H1 (cell line): Measurements from ENCODE around the gene MKNK2. TPM values are rescaled to one million over a fixed set of nuclear protein-coding genes. Genes with fewer than 3 reads are reported as not detected.

ENCODE experiments used
- CTCF ChIA-PET: fragments of 300-600 bp; sonication (Branson Sonifier 250); formaldehyde crosslinking; loops from one replicate; lab custom pipeline; 2021; ENCODE audit not compliant: partially characterized antibody; lab: Charles Lee
- POLR2A ChIA-PET: fragments of 300-600 bp; sonication (Branson Sonifier 250); formaldehyde crosslinking; loops from one replicate; lab custom pipeline; 2021; ENCODE audit warnings: inconsistent platforms; ENCODE audit not compliant: partially characterized antibody; lab: Charles Lee
- DNase-seq, 2 experiments: peaks; one replicate each; pipeline versions ENCODE4 v3.0.0 to v3.0.0-alpha.2; 2010 to 2022; ENCODE audit warnings: low spot score in 2 of 2, low read depth in 1 of 2, mixed read lengths in 1 of 2
- FAIRE-seq: peaks from 2 replicates; lab custom pipeline; 2011; peaks lifted over from hg19 to GRCh38; lab: Jason Lieb, UNC
- H2AFZ ChIP-seq: 2 replicates; pipeline ENCODE4 v1.8.1; 2012; ENCODE audit warnings: low read length, inconsistent platforms
- H2AK5ac ChIP-seq: 2 replicates; pipeline ENCODE4 v1.6.1; 2013; ENCODE audit warnings: low read depth, low read length
- H2BK120ac ChIP-seq: replicated peaks from 2 replicates; pipeline ENCODE3; 2013; ENCODE audit warnings: low read depth, low read length, inconsistent platforms
- H2BK12ac ChIP-seq: 2 replicates; pipeline ENCODE4 v1.6.1; 2013; ENCODE audit warnings: low read depth, low read length
- H2BK15ac ChIP-seq: 2 replicates; pipeline ENCODE4 v1.6.1; 2013; ENCODE audit warnings: low read length
- H2BK20ac ChIP-seq: 2 replicates; pipeline ENCODE4 v1.6.1; 2013; ENCODE audit warnings: low read length
- H2BK5ac ChIP-seq: 2 replicates; pipeline ENCODE4 v1.6.1; 2013; ENCODE audit warnings: low read depth, low read length
- H3K14ac ChIP-seq: 2 replicates; pipeline ENCODE4 v1.6.1; 2013; ENCODE audit warnings: inconsistent platforms; ENCODE audit not compliant: insufficient read length
- H3K18ac ChIP-seq: 2 replicates; pipeline ENCODE4 v1.6.1; 2013; ENCODE audit warnings: low read length; ENCODE audit errors: extremely low read depth
- H3K23ac ChIP-seq: 2 replicates; pipeline ENCODE4 v1.6.1; 2013; ENCODE audit warnings: inconsistent platforms; ENCODE audit not compliant: insufficient read length
- H3K23me2 ChIP-seq: 2 replicates; pipeline ENCODE4 v1.6.1; 2013; ENCODE audit warnings: low read depth, low read length
- H3K27ac ChIP-seq: 2 replicates; pipeline ENCODE4 v1.6.1; 2011; ENCODE audit warnings: low read depth, low read length, inconsistent platforms
- H3K27me3 ChIP-seq, 4 experiments: replicated peaks in 1 of 4; 1 replicate in 1 of 4; 2 replicates in 3 of 4; pipeline versions ENCODE4 v1.6.1 to v1.8.1; 2011 to 2013; ENCODE audit warnings: low read length in 3 of 4, mild to moderate bottlenecking in 3 of 4, inconsistent platforms in 2 of 4, mixed read lengths in 2 of 4, moderate library complexity in 1 of 4; ENCODE audit not compliant: control insufficient read depth in 3 of 4, insufficient read depth in 3 of 4; ENCODE audit errors: extremely low read depth in 1 of 4
- H3K36me3 ChIP-seq, 4 experiments: 2 replicates each; pipeline versions ENCODE4 v1.6.1 to v1.8.1; 2011 to 2013; ENCODE audit warnings: mild to moderate bottlenecking in 4 of 4, low read length in 3 of 4, moderate library complexity in 2 of 4, control low read depth in 1 of 4, inconsistent platforms in 1 of 4; ENCODE audit not compliant: insufficient read depth in 4 of 4, control insufficient read depth in 2 of 4
- H3K4ac ChIP-seq: replicated peaks from 2 replicates; pipeline ENCODE3; 2013; ENCODE audit warnings: low read length, low read depth, mixed read lengths, inconsistent platforms; ENCODE audit not compliant: insufficient read length
- H3K4me1 ChIP-seq, 4 experiments: replicated peaks in 1 of 4; 1 replicate in 1 of 4; 2 replicates in 3 of 4; pipeline versions ENCODE4 v1.6.1 to v1.8.1; 2011 to 2013; ENCODE audit warnings: low read length in 3 of 4, inconsistent platforms in 2 of 4, mixed read lengths in 1 of 4; ENCODE audit not compliant: insufficient read depth in 4 of 4, control insufficient read depth in 3 of 4
- H3K4me2 ChIP-seq, 2 experiments: 2 replicates each; pipeline versions ENCODE4 v1.6.1 to v1.8.1; 2011 to 2013; ENCODE audit warnings: low read depth in 2 of 2, low read length in 2 of 2, control low read depth in 1 of 2, inconsistent platforms in 1 of 2, mild to moderate bottlenecking in 1 of 2; ENCODE audit not compliant: insufficient read depth in 1 of 2
- H3K4me3 ChIP-seq, 4 experiments: fragments of 200-600, 300-600 bp in 1 of 4; sonication (generic), shearing (Covaris generic), sonication (Bioruptor Twin) in 1 of 4; 2 replicates each; pipeline versions ENCODE4 v1.5.1 to v1.8.1; 2011 to 2016; ENCODE audit warnings: low read length in 4 of 4, low read depth in 3 of 4, control low read depth in 2 of 4, inconsistent platforms in 2 of 4, mild to moderate bottlenecking in 2 of 4, mixed read lengths in 1 of 4, moderate library complexity in 1 of 4; ENCODE audit not compliant: insufficient read depth in 2 of 4; ENCODE audit errors: extremely low read depth in 1 of 4
- H3K56ac ChIP-seq: replicated peaks from 2 replicates; pipeline ENCODE3; 2013; ENCODE audit warnings: low read depth, mild to moderate bottlenecking, mixed read lengths, low read length, inconsistent platforms; ENCODE audit not compliant: insufficient read length
- H3K79me1 ChIP-seq: 2 replicates; pipeline ENCODE4 v1.6.1; 2013; ENCODE audit warnings: low read depth, low read length, control low read depth
- H3K79me2 ChIP-seq, 2 experiments: 2 replicates each; pipeline versions ENCODE4 v1.6.1 to v1.8.1; 2012 to 2013; ENCODE audit warnings: low read length in 2 of 2, mild to moderate bottlenecking in 2 of 2, inconsistent platforms in 1 of 2; ENCODE audit not compliant: insufficient read depth in 2 of 2, control insufficient read depth in 1 of 2
- H3K9ac ChIP-seq, 4 experiments: replicated peaks in 1 of 4; 1 replicate in 1 of 4; 2 replicates in 3 of 4; pipeline versions ENCODE4 v1.6.1 to v1.8.1; 2011 to 2013; ENCODE audit warnings: low read depth in 3 of 4, low read length in 3 of 4, control low read depth in 2 of 4, mild to moderate bottlenecking in 2 of 4, moderate library complexity in 2 of 4, inconsistent platforms in 1 of 4; ENCODE audit errors: extremely low read depth in 1 of 4
- H3K9me3 ChIP-seq, 2 experiments: 2 replicates each; pipeline versions ENCODE4 v1.6.1 to v1.8.1; 2012 to 2013; ENCODE audit warnings: mild to moderate bottlenecking in 2 of 2, moderate library complexity in 2 of 2, control low read depth in 1 of 2, inconsistent platforms in 1 of 2, low read depth in 1 of 2, low read length in 1 of 2, mixed read lengths in 1 of 2; ENCODE audit not compliant: insufficient read depth in 2 of 2
- H4K20me1 ChIP-seq, 2 experiments: replicated peaks in 1 of 2; 2 replicates each; pipeline versions ENCODE3 to v1.8.1; 2011 to 2013; ENCODE audit warnings: inconsistent platforms in 2 of 2, low read length in 2 of 2, mild to moderate bottlenecking in 1 of 2; ENCODE audit not compliant: insufficient read depth in 2 of 2, control insufficient read depth in 1 of 2
- H4K5ac ChIP-seq: 2 replicates; pipeline ENCODE4 v1.6.1; 2013; ENCODE audit warnings: low read length, low read depth, mixed read lengths, inconsistent platforms; ENCODE audit not compliant: insufficient read length
- H4K8ac ChIP-seq: 2 replicates; pipeline ENCODE4 v1.8.0; 2013; ENCODE audit warnings: mild to moderate bottlenecking, moderate library complexity, low read length, inconsistent platforms; ENCODE audit not compliant: insufficient read depth; ENCODE audit errors: extremely low read depth
- H4K91ac ChIP-seq: replicated peaks from 2 replicates; pipeline ENCODE3; 2013; ENCODE audit warnings: low read length, mixed read lengths, inconsistent platforms; ENCODE audit not compliant: insufficient read length
- EP300 ChIP-seq, 2 experiments: IDR thresholded peaks; 1 replicate in 1 of 2; 2 replicates in 1 of 2; pipeline ENCODE4 v1.6.1; 2011 to 2012; ENCODE audit warnings: low read depth in 2 of 2, low read length in 2 of 2, mild to moderate bottlenecking in 2 of 2, borderline replicate concordance in 1 of 2, inconsistent platforms in 1 of 2, moderate library complexity in 1 of 2
- FOSL1 ChIP-seq: IDR thresholded peaks from 2 replicates; pipeline ENCODE4 v1.6.1; 2011; ENCODE audit warnings: mild to moderate bottlenecking, low read depth, low read length, moderate library complexity; ENCODE audit not compliant: insufficient read depth
- JUN ChIP-seq: IDR thresholded peaks from 2 replicates; pipeline ENCODE4 v1.6.1; 2011; ENCODE audit warnings: low read depth, mild to moderate bottlenecking, improper control_type of control experiment, low read length
- POLR2A ChIP-seq, 2 experiments: IDR thresholded peaks; 1 replicate in 1 of 2; 2 replicates in 1 of 2; pipeline ENCODE4 v1.6.1; 2011; ENCODE audit warnings: low read depth in 2 of 2, low read length in 2 of 2, mild to moderate bottlenecking in 2 of 2; ENCODE audit errors: control extremely low read depth in 1 of 2
- RBBP5 ChIP-seq: IDR thresholded peaks from 2 replicates; pipeline ENCODE4 v1.7.1; 2012; ENCODE audit warnings: low read depth, mild to moderate bottlenecking, inconsistent platforms, low read length, moderate library complexity, borderline replicate concordance
- SIN3A ChIP-seq, 2 experiments: IDR thresholded peaks in 1 of 2; conservative IDR thresholded peaks in 1 of 2; 2 replicates each; pipeline ENCODE4 v1.6.1; 2011 to 2012; ENCODE audit warnings: low read length in 2 of 2, improper control_type of control experiment in 1 of 2, low read depth in 1 of 2, mild to moderate bottlenecking in 1 of 2
- TEAD4 ChIP-seq: IDR thresholded peaks from 2 replicates; pipeline ENCODE4 v1.6.1; 2012; ENCODE audit warnings: low read depth, low read length, inconsistent platforms, mixed read lengths
- WGBS, 2 experiments: shearing (Covaris generic) in 1 of 2; methylation state at CpG; one replicate each; pipeline versions ENCODE4 v1.1.6 to v1.1.7; 2013 to 2015; ENCODE audit warnings: low lambda C conversion rate in 2 of 2, mixed read lengths in 2 of 2, inconsistent platforms in 1 of 2, low coverage in 1 of 2, missing lambda C conversion rate in 1 of 2; ENCODE audit not compliant: insufficient replicate concordance in 2 of 2, insufficient coverage in 1 of 2, insufficient read length in 1 of 2; ENCODE audit errors: extremely low coverage in 1 of 2, missing lambda C conversion rate in 1 of 2; 5-methylcytosine and 5-hydroxymethylcytosine counted together
- polyA plus RNA-seq, 7 experiments: library from polyadenylated mRNA; depleted of rRNA in 3 of 7; stranded (reverse) in 5 of 7; unstranded in 2 of 7; fragments of >200 nt in 5 of 7; fragments of 200-250 nt in 2 of 7; gene quantifications; 1 replicate in 5 of 7; 2 replicates in 1 of 7; 4 replicates in 1 of 7; pipeline versions ENCODE4 v1.2.1 to v1.2.3, GENCODE V29; 2011 to 2013; ENCODE audit warnings: missing spikeins in 2 of 7, mixed read lengths in 2 of 7
- total RNA-seq: library from RNA; stranded (reverse); fragmentation: NEBNext Ultra II Directional; extraction: Animal tissue kit (Norgen Biotek cat#: 25700); gene quantifications from 2 replicates; pipeline ENCODE4 v1.2.1, GENCODE V29; 2021
- TF ChIP-seq, protein P1 (sequence below), 3 experiments: IDR thresholded peaks; 1 replicate in 2 of 3; 2 replicates in 1 of 3; pipeline versions ENCODE4 v1.5.1 to v1.6.1; 2011; ENCODE audit warnings: low read length in 3 of 3, mild to moderate bottlenecking in 3 of 3, inconsistent platforms in 2 of 3, low read depth in 1 of 3, moderate library complexity in 1 of 3; ENCODE audit not compliant: insufficient read depth in 1 of 3; ENCODE audit errors: control extremely low read depth in 1 of 3

MKNK2 gene
- total and polyA plus RNA-seq, 2 of the 8 experiments (the other 6 are each of a cell fraction or from before 2014, with no cell fraction given): 163 to 166 TPM

DNA sequence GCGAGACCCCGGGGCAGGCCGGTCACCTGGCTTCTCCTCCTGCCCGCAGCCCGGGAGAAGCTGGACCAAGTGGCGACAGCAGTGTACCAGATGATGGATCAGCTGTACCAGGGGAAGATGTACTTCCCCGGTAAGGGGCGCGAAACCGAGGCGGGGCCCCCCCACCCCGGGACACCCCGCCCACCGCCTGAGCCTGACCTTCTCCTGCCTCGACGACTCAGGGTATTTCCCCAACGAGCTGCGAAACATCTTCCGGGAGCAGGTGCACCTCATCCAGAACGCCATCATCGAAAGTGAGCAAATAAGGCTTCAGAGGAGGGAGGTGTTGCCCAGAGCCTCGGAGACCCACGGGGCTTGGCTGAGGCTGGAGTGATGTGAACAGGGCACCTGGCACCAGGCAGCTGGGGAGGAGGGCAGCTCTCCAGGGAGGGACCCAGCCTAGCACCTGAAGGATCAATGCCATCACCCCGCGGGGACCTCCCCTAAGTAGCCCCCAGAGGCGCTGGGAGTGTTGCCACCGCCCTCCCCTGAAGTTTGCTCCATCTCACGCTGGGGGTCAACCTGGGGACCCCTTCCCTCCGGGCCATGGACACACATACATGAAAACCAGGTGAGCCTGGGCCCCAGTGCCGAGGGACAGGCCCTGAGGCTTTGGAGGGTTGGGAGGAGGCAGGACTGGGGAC is 46.3 kb upstream of the MKNK2 start:
- H4K5ac ChIP-seq: no peak overlapping the region
- WGBS, 2 experiments: 72% methylated on average over 25 of the region's 30 CpGs; no CpG with 5 or more reads in 1 of the 2 experiments
- POLR2A ChIA-PET: interaction anchor here (0.6 to 1.1 kb wide), 2 partner anchors 46 to 267 kb away, joined by 3 to 4 read pairs; partner anchors contain the start of gene MKNK2
- no peak for TF ChIP-seq FOSL1
- TF ChIP-seq JUN: no peak
- no peak for TF ChIP-seq TEAD4
- TF ChIP-seq SIN3A (conservative IDR thresholded peaks at IDR 0.05 in 1 of 2, IDR thresholded peaks at IDR 0.05 in 1 of 2; ENCODE audit: low read depth in 1 of 2, low read length in 2 of 2): 0 out of 4 replicates have a peak, but pooled peaks of 1 of the 2 experiments have one; percentile 43
- no peak for TF ChIP-seq POLR2A (IDR thresholded peaks at IDR 0.05; ENCODE audit: control extremely low read depth in 1 of 2, low read depth in 2 of 2, low read length in 2 of 2)
- TF ChIP-seq, protein P1, sequence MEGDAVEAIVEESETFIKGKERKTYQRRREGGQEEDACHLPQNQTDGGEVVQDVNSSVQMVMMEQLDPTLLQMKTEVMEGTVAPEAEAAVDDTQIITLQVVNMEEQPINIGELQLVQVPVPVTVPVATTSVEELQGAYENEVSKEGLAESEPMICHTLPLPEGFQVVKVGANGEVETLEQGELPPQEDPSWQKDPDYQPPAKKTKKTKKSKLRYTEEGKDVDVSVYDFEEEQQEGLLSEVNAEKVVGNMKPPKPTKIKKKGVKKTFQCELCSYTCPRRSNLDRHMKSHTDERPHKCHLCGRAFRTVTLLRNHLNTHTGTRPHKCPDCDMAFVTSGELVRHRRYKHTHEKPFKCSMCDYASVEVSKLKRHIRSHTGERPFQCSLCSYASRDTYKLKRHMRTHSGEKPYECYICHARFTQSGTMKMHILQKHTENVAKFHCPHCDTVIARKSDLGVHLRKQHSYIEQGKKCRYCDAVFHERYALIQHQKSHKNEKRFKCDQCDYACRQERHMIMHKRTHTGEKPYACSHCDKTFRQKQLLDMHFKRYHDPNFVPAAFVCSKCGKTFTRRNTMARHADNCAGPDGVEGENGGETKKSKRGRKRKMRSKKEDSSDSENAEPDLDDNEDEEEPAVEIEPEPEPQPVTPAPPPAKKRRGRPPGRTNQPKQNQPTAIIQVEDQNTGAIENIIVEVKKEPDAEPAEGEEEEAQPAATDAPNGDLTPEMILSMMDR (IDR thresholded peaks at IDR 0.05; ENCODE audit: control extremely low read depth in 1 of 3, insufficient read depth in 1 of 3, low read depth in 1 of 3, low read length in 3 of 3): no peak
- no peak for TF ChIP-seq RBBP5
- TF ChIP-seq EP300 (IDR thresholded peaks at IDR 0.05; ENCODE audit: borderline replicate concordance in 1 of 2, low read depth in 2 of 2, low read length in 2 of 2): no peak

More for the DNA sequence above, 46.3 kb upstream of the MKNK2 start:
- Histone ChIP-seq H2AFZ (0 out of 2 replicates have a peak overlapping the region, but pooled peaks have one; percentile 82), H4K20me1 (peaks cover 8 to 20% of the 10 kb centered on the region in 2 experiments), H4K91ac (no peak overlapping the region), H3K79me1 (no peaks in the 10 kb centered on the region), H3K23me2 (peaks cover 6% of the 10 kb centered on the region; the same call in 1 of the 2 replicates), H2BK15ac (no peak overlapping the region), H2BK5ac (no peak overlapping the region), H3K4me2 (peak overlapping the region; percentile 53 to 95), H3K4ac (no peak overlapping the region), H3K27ac (no peak overlapping the region), H2BK120ac (no peak overlapping the region), H2AK5ac (no peak overlapping the region), H4K8ac (no peak overlapping the region), H3K36me3 (peaks cover 11 to 25% (median 22%) of the 10 kb centered on the region in 4 experiments), H3K4me3 (peak overlapping the region; percentile 15 to 58 (median 51); a peak in 7 of 8 replicates), H2BK20ac (no peak overlapping the region), H3K14ac (no peak overlapping the region), H3K79me2 (no peaks in the 10 kb centered on the region), H3K23ac (no peak overlapping the region), H3K9ac (peak overlapping the region in 1 of 4 experiments; percentile 28; a peak in 2 of 7 replicates), H3K9me3 (no peaks in the 10 kb centered on the region), H3K18ac (no peak overlapping the region), H3K56ac (no peak overlapping the region), H2BK12ac (no peak overlapping the region), H3K4me1 (peaks cover 0 to 3% (median 1%) of the 10 kb centered on the region in 4 experiments; a peak in 4 of 7 replicates), H3K27me3 (no peaks in the 10 kb centered on the region)
- DNase-seq (no peak), FAIRE-seq (no peak)
- CTCF ChIA-PET: interaction anchor here (0.7 to 2.0 kb wide), 7 partner anchors 13 to 166 kb away, joined by 3 to 8 read pairs (median 4); no protein-coding TSS in a partner anchor
